Stimulated activated naive CD8-positive, alpha-beta T cell treated with anti-CD3 and anti-CD28 coated beads, Interleukin-15, amount 100 ng/mL, for 72 hours (primary cell): ENCODE measurements around the gene KCTD15.
A peak's percentile ranks its signal among the peaks of the same experiment; 100 is the strongest.

Source experiments
- ATAC-seq: fragments of 150-1000 bp; cut with Tn5 transposase; 2 replicates; pipeline ENCODE4 v1.10.0; 2021; ENCODE audit warnings: mild to moderate bottlenecking, moderate library complexity
- DNase-seq, 2 donors: peaks; one replicate each; pipeline ENCODE4 v3.0.0; 2021 to 2022
- H3K27ac Mint-ChIP-seq, 2 donors: one replicate each; pipeline ENCODE4 v1.8.0; 2022; ENCODE audit warnings: mild to moderate bottlenecking in 2 of 2, mixed read lengths in 2 of 2, moderate library complexity in 2 of 2
- H3K27me3 Mint-ChIP-seq: one replicate; pipeline ENCODE4 v1.8.0; 2022; ENCODE audit warnings: mixed read lengths
- H3K4me1 Mint-ChIP-seq: one replicate; pipeline ENCODE4 v1.8.0; 2022; ENCODE audit warnings: mild to moderate bottlenecking, mixed read lengths
- H3K4me3 Mint-ChIP-seq, 2 donors: one replicate each; pipeline ENCODE4 v1.8.0; 2022; ENCODE audit warnings: mild to moderate bottlenecking in 2 of 2, mixed read lengths in 2 of 2, moderate library complexity in 1 of 2
- H3K9me3 Mint-ChIP-seq, 2 donors: one replicate each; pipeline ENCODE4 v1.8.0; 2022; ENCODE audit warnings: mixed read lengths in 2 of 2

KCTD15 gene

GRCh38 chr19:33763633-33764371 lies 32.9 kb upstream of the KCTD15 start:
- H3K27ac Mint-ChIP-seq, result no peak overlapping the region
- DNase-seq (no peak), ATAC-seq (no peak)
- H3K27me3 Mint-ChIP-seq, result peaks cover 7% of the 10 kb centered on the region
- H3K4me3 Mint-ChIP-seq, result no peak overlapping the region
- H3K9me3 Mint-ChIP-seq, result no peaks in the 10 kb centered on the region
- no peaks in the 10 kb centered on the region for H3K4me1 Mint-ChIP-seq

- H3K4me1 Mint-ChIP-seq, result no peaks in the 10 kb centered on the region
- H3K9me3 Mint-ChIP-seq, result no peaks in the 10 kb centered on the region
- ATAC-seq (no peak), DNase-seq (no peak)
- H3K27me3 Mint-ChIP-seq, result peaks cover 18% of the 10 kb centered on the region
- H3K27ac Mint-ChIP-seq, result no peak overlapping the region
- H3K4me3 Mint-ChIP-seq, result no peak overlapping the region
These were observed 30.0 kb upstream of the KCTD15 start for GRCh38 chr19:33766623-33767022.

GRCh38 chr19:33767898-33768413 lies 28.7 kb upstream of the KCTD15 start:
- Mint-ChIP-seq H3K9me3 (no peaks in the 10 kb centered on the region), H3K27me3 (peaks cover 18% of the 10 kb centered on the region), H3K4me1 (no peaks in the 10 kb centered on the region), H3K4me3 (no peak overlapping the region), H3K27ac (no peak overlapping the region)
- ATAC-seq (no peak), DNase-seq (no peak)

GRCh38 chr19:33769208-33769607 lies 27.5 kb upstream of the KCTD15 start:
- DNase-seq (no peak), ATAC-seq (no peak)
- Mint-ChIP-seq H3K27me3 (peaks cover 18% of the 10 kb centered on the region), H3K4me1 (no peaks in the 10 kb centered on the region), H3K4me3 (no peak overlapping the region), H3K9me3 (no peaks in the 10 kb centered on the region), H3K27ac (no peak overlapping the region)

GRCh38 chr19:33770107-33770506 lies 26.6 kb upstream of the KCTD15 start:
- Mint-ChIP-seq H3K27me3 (peaks cover 18% of the 10 kb centered on the region), H3K9me3 (no peaks in the 10 kb centered on the region), H3K4me3 (no peak overlapping the region), H3K27ac (no peak overlapping the region), H3K4me1 (no peaks in the 10 kb centered on the region)
- DNase-seq (no peak), ATAC-seq (no peak)

GRCh38 chr19:33771384-33772101 lies 25.1 kb upstream of the KCTD15 start:
- Mint-ChIP-seq H3K27ac (no peak overlapping the region), H3K9me3 (no peaks in the 10 kb centered on the region), H3K27me3 (peaks cover 18% of the 10 kb centered on the region), H3K4me3 (no peak overlapping the region), H3K4me1 (no peaks in the 10 kb centered on the region)
- DNase-seq (peak; percentile 67 to 78), ATAC-seq (peak; percentile 76)

GRCh38 chr19:33772102-33772857 lies 24.4 kb upstream of the KCTD15 start:
- Mint-ChIP-seq H3K27me3 (peaks cover 11% of the 10 kb centered on the region), H3K4me3 (no peak overlapping the region), H3K4me1 (no peaks in the 10 kb centered on the region), H3K27ac (no peak overlapping the region), H3K9me3 (no peaks in the 10 kb centered on the region)
- DNase-seq (no peak), ATAC-seq (no peak)

- ATAC-seq (no peak), DNase-seq (no peak)
- no peak overlapping the region for H3K4me3 Mint-ChIP-seq
These were observed 23.9 kb upstream of the KCTD15 start for GRCh38 chr19:33772858-33773180.

GRCh38 chr19:33773704-33774624 lies 22.7 kb upstream of the KCTD15 start:
- H3K9me3 Mint-ChIP-seq, result no peaks in the 10 kb centered on the region
- H3K27me3 Mint-ChIP-seq, result peaks cover 21% of the 10 kb centered on the region
- no peak overlapping the region for H3K27ac Mint-ChIP-seq
- H3K4me3 Mint-ChIP-seq, result no peak overlapping the region
- DNase-seq, result no peak
- ATAC-seq, result no peak
- H3K4me1 Mint-ChIP-seq, result peaks cover 9% of the 10 kb centered on the region

More at GRCh38 chr19:33772858-33773180, 23.9 kb upstream of the KCTD15 start:
- Mint-ChIP-seq H3K27ac (no peak overlapping the region), H3K4me1 (no peaks in the 10 kb centered on the region), H3K27me3 (peaks cover 11% of the 10 kb centered on the region), H3K9me3 (no peaks in the 10 kb centered on the region)

- no peak for ATAC-seq
- Mint-ChIP-seq H3K9me3 (no peaks in the 10 kb centered on the region), H3K4me1 (peaks cover 14% of the 10 kb centered on the region), H3K27ac (no peak overlapping the region), H3K27me3 (peaks cover 29% of the 10 kb centered on the region), H3K4me3 (no peak overlapping the region)
- DNase-seq, result no peak
These were observed 21.9 kb upstream of the KCTD15 start for GRCh38 chr19:33774751-33775150.

GRCh38 chr19:33775731-33776487 lies 20.8 kb upstream of the KCTD15 start:
- DNase-seq, result no peak
- Mint-ChIP-seq H3K27me3 (peaks cover 33% of the 10 kb centered on the region), H3K9me3 (no peaks in the 10 kb centered on the region), H3K27ac (peak overlapping the region in 1 of 2 donors; percentile 13), H3K4me1 (peaks cover 14% of the 10 kb centered on the region), H3K4me3 (no peak overlapping the region)
- ATAC-seq, result no peak

- Mint-ChIP-seq H3K27me3 (peaks cover 29% of the 10 kb centered on the region), H3K4me3 (no peak overlapping the region), H3K27ac (no peak overlapping the region), H3K4me1 (peaks cover 14% of the 10 kb centered on the region), H3K9me3 (no peaks in the 10 kb centered on the region)
- ATAC-seq, result no peak
- no peak for DNase-seq
These were observed 19.3 kb upstream of the KCTD15 start for GRCh38 chr19:33777351-33777750.

GRCh38 chr19:33777753-33778088 lies 18.9 kb upstream of the KCTD15 start:
- H3K27me3 Mint-ChIP-seq, result peaks cover 29% of the 10 kb centered on the region
- ATAC-seq, result no peak
- H3K4me1 Mint-ChIP-seq, result peaks cover 14% of the 10 kb centered on the region
- no peak overlapping the region for H3K27ac Mint-ChIP-seq
- no peak overlapping the region for H3K4me3 Mint-ChIP-seq
- no peaks in the 10 kb centered on the region for H3K9me3 Mint-ChIP-seq
- DNase-seq, result no peak

GRCh38 chr19:33778089-33778791 lies 18.4 kb upstream of the KCTD15 start:
- peak; percentile 86 to 90 for DNase-seq
- peak; percentile 89 for ATAC-seq
- Mint-ChIP-seq H3K27me3 (peaks cover 29% of the 10 kb centered on the region), H3K9me3 (no peaks in the 10 kb centered on the region), H3K4me1 (peaks cover 14% of the 10 kb centered on the region), H3K4me3 (peak overlapping the region in 1 of 2 donors; percentile 48), H3K27ac (no peak overlapping the region)
